ENCODE measurements around the gene ALKBH6. TPM values are rescaled to one million over a fixed set of nuclear protein-coding genes. Genes with fewer than 3 reads are reported as not detected.

The ALKBH6 gene
- total and polyA plus RNA-seq, 2 of the 8 experiments (the other 6 are each of a cell fraction or from before 2014, with no cell fraction given), result 19.2 to 33.3 TPM

DNA sequence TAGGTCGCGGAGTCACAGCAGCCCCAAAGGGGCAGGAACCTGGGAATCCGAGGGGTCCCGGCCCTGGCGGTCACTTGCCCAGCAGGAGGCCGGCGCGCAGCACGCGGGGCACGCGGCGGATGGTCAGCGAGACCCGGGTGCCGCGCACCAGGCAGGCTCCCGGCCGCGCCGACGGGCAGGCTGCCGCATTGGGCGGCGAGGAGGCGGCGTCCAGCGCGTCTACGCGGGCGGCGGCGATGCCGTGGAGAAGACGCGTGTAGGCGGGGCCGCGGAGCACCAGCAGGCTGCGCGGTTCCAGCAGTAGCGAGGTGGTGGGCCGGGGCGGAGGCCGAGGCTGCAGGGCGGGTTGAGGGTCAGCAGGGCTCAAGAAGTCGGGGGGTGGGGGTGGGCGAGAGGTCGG, 4.8 kb downstream of the ALKBH6 start (continued):
- TF ChIP-seq, protein P1, sequence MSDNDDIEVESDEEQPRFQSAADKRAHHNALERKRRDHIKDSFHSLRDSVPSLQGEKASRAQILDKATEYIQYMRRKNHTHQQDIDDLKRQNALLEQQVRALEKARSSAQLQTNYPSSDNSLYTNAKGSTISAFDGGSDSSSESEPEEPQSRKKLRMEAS (IDR thresholded peaks at IDR 0.05), result peak; percentile 57; the same call in 1 of the 2 replicates
- TF ChIP-seq RBBP5 (IDR thresholded peaks at IDR 0.05; ENCODE audit: borderline replicate concordance, low read depth, low read length) (peak; percentile 66; the same call in 1 of the 2 replicates), JUND (IDR thresholded peaks at IDR 0.05; ENCODE audit: low read length) (no peak), TAF1 (IDR thresholded peaks at IDR 0.05; ENCODE audit: low read depth, low read length) (peak; percentile 25; the same call in 1 of the 2 replicates), EZH2 (IDR thresholded peaks at IDR 0.05; ENCODE audit: low read depth, low read length, severe bottlenecking) (no peak)
